HUES6 (cell line): Measurements from ENCODE around the gene AKR1C3.
A peak's percentile ranks its signal among the peaks of the same experiment; 100 is the strongest.
"Not testable (repeated sequence)": the region's sequence is repeated elsewhere in the genome, so short reads cannot be mapped to it uniquely, and the experiment has no call there.

Experiments used
- H3K27ac ChIP-seq: 2 replicates; pipeline ENCODE4 v1.7.0; 2013; ENCODE audit warnings: low read depth, mild to moderate bottlenecking, low read length, inconsistent platforms
- H3K27me3 ChIP-seq: 2 replicates; pipeline ENCODE4 v1.6.1; 2013; ENCODE audit warnings: low read length; ENCODE audit not compliant: control insufficient read depth, insufficient read depth
- H3K36me3 ChIP-seq: 2 replicates; pipeline ENCODE4 v1.6.1; 2013; ENCODE audit warnings: low read length; ENCODE audit not compliant: control insufficient read depth, insufficient read depth
- H3K4me1 ChIP-seq: 2 replicates; pipeline ENCODE4 v1.6.1; 2013; ENCODE audit warnings: low read length; ENCODE audit not compliant: control insufficient read depth, insufficient read depth
- H3K4me3 ChIP-seq: 2 replicates; pipeline ENCODE4 v1.5.1; 2013; ENCODE audit warnings: low read depth, low read length
- H3K9ac ChIP-seq: one replicate; pipeline ENCODE4 v1.6.1; 2013; ENCODE audit warnings: mild to moderate bottlenecking, low read length
- H3K9me3 ChIP-seq: 2 replicates; pipeline ENCODE4 v1.6.1; 2013; ENCODE audit warnings: low read depth, low read length; ENCODE audit not compliant: control insufficient read depth, insufficient read depth

The AKR1C3 gene

GRCh38 chr10:5094265-5095205, at the start of gene AKR1C3:
AKR1C3 (plus strand) TSS chr10:5094414; CDS start chr10:5094445, 31 bp downstream.
- no peak within 1 kb of the TSS for H3K9ac ChIP-seq
- no peak within 1 kb of the TSS for H3K27ac ChIP-seq
- H3K27me3 ChIP-seq: no peaks in the 10 kb centered on the region
- no peaks in the 10 kb centered on the region for H3K36me3 ChIP-seq
- no peaks in the 10 kb centered on the region for H3K9me3 ChIP-seq
- no peaks in the 10 kb centered on the region for H3K4me1 ChIP-seq
- peak within 1 kb of the TSS; percentile 20 for H3K4me3 ChIP-seq

GRCh38 chr10:5045095-5045494, 49.1 kb upstream of the AKR1C3 start:
- no peak overlapping the region for H3K27ac ChIP-seq

GRCh38 chr10:5046410-5046809, 47.8 kb upstream of the AKR1C3 start:
- Histone ChIP-seq H3K27me3 (no peaks in the 10 kb centered on the region), H3K9ac (no peak overlapping the region), H3K4me1 (no peaks in the 10 kb centered on the region), H3K27ac (no peak overlapping the region), H3K4me3 (no peak overlapping the region), H3K9me3 (peaks cover 2% of the 10 kb centered on the region; the same call in 1 of the 2 replicates), H3K36me3 (no peaks in the 10 kb centered on the region)

More at GRCh38 chr10:5045095-5045494, 49.1 kb upstream of the AKR1C3 start:
- Histone ChIP-seq H3K36me3 (no peaks in the 10 kb centered on the region), H3K4me3 (no peak overlapping the region), H3K4me1 (no peaks in the 10 kb centered on the region), H3K27me3 (no peaks in the 10 kb centered on the region), H3K9ac (no peak overlapping the region), H3K9me3 (peaks cover 8% of the 10 kb centered on the region; the same call in 1 of the 2 replicates)

GRCh38 chr10:5047055-5047454, 47.2 kb upstream of the AKR1C3 start:
- not testable (repeated sequence) for H3K4me1 ChIP-seq, H3K27ac ChIP-seq, H3K4me3 ChIP-seq, H3K36me3 ChIP-seq, H3K27me3 ChIP-seq, H3K9me3 ChIP-seq, H3K9ac ChIP-seq

- H3K9me3 ChIP-seq: no peaks in the 10 kb centered on the region; the same call in none of the 2 replicates
- H3K4me3 ChIP-seq: no peak overlapping the region
- no peaks in the 10 kb centered on the region for H3K4me1 ChIP-seq
- H3K36me3 ChIP-seq: no peaks in the 10 kb centered on the region
- no peak overlapping the region for H3K9ac ChIP-seq
- H3K27ac ChIP-seq: no peak overlapping the region
- no peaks in the 10 kb centered on the region for H3K27me3 ChIP-seq
Measured at GRCh38 chr10:5047912-5048628, 46.1 kb upstream of the AKR1C3 start.

GRCh38 chr10:5052951-5053500, 41.2 kb upstream of the AKR1C3 start:
- H3K4me3 ChIP-seq, H3K9me3 ChIP-seq, H3K4me1 ChIP-seq, H3K9ac ChIP-seq, H3K36me3 ChIP-seq, H3K27ac ChIP-seq, H3K27me3 ChIP-seq: not testable (repeated sequence)

- not testable (repeated sequence) for H3K36me3 ChIP-seq, H3K9me3 ChIP-seq, H3K9ac ChIP-seq, H3K27ac ChIP-seq, H3K4me3 ChIP-seq, H3K4me1 ChIP-seq, H3K27me3 ChIP-seq
Measured at GRCh38 chr10:5054831-5055230, 39.4 kb upstream of the AKR1C3 start.

- H3K4me1 ChIP-seq, H3K36me3 ChIP-seq, H3K4me3 ChIP-seq, H3K27me3 ChIP-seq, H3K9ac ChIP-seq, H3K27ac ChIP-seq: not testable (repeated sequence)
- peaks cover 13% of the 10 kb centered on the region; the same call in 1 of the 2 replicates for H3K9me3 ChIP-seq
Measured at GRCh38 chr10:5059267-5059666, 34.9 kb upstream of the AKR1C3 start.

GRCh38 chr10:5060791-5061190, 33.4 kb upstream of the AKR1C3 start:
- not testable (repeated sequence) for H3K27ac ChIP-seq, H3K36me3 ChIP-seq, H3K27me3 ChIP-seq

GRCh38 chr10:5064656-5065055, 29.6 kb upstream of the AKR1C3 start:
- no peaks in the 10 kb centered on the region for H3K36me3 ChIP-seq
- no peaks in the 10 kb centered on the region for H3K4me1 ChIP-seq
- no peak overlapping the region for H3K27ac ChIP-seq
- no peaks in the 10 kb centered on the region for H3K27me3 ChIP-seq
- no peak overlapping the region for H3K4me3 ChIP-seq
- H3K9me3 ChIP-seq: peaks cover 23% of the 10 kb centered on the region
- no peak overlapping the region for H3K9ac ChIP-seq

More at GRCh38 chr10:5060791-5061190, 33.4 kb upstream of the AKR1C3 start:
- H3K4me1 ChIP-seq, H3K9ac ChIP-seq, H3K4me3 ChIP-seq: not testable (repeated sequence)
- peaks cover 13% of the 10 kb centered on the region; the same call in 1 of the 2 replicates for H3K9me3 ChIP-seq
